Lung (tissue), 12 donors: ENCODE measurements around the gene PXMP4. TPM values are rescaled to one million over a fixed set of nuclear protein-coding genes. Genes with fewer than 3 reads are reported as not detected.
A peak's percentile ranks its signal among the peaks of the same experiment; 100 is the strongest.

ENCODE experiments used
- ATAC-seq: fragments of 200-7000 bp; cut with Tn5 transposase; one replicate; pipeline ENCODE4 v1.9.1; 2020; ENCODE audit warnings: moderate number of reproducible peaks; ENCODE audit not compliant: insufficient read depth, low FRiP score
- DNase-seq, 3 donors: peaks; one replicate each; pipeline ENCODE4 v3.0.0-alpha.2; 2013 to 2017
- H3K27ac ChIP-seq, 2 donors: one replicate each; pipeline ENCODE4 v1.5.1; 2013; ENCODE audit warnings: mild to moderate bottlenecking in 2 of 2, moderate library complexity in 2 of 2, control low read depth in 1 of 2, inconsistent platforms in 1 of 2, low read depth in 1 of 2, low read length in 1 of 2
- H3K27me3 ChIP-seq, 3 donors: one replicate each; pipeline ENCODE4 v1.5.1; 2013; ENCODE audit warnings: low read length in 2 of 3; ENCODE audit not compliant: control insufficient read depth in 3 of 3, insufficient read depth in 3 of 3
- H3K36me3 ChIP-seq, 4 donors: one replicate each; pipeline ENCODE4 v1.5.1; 2013; ENCODE audit warnings: low read length in 4 of 4, mild to moderate bottlenecking in 1 of 4, moderate library complexity in 1 of 4; ENCODE audit not compliant: control insufficient read depth in 4 of 4, insufficient read depth in 4 of 4
- H3K4me1 ChIP-seq, 5 donors: one replicate each; pipeline ENCODE4 v1.5.1; 2013; ENCODE audit warnings: low read length in 5 of 5, mild to moderate bottlenecking in 2 of 5, moderate library complexity in 1 of 5; ENCODE audit not compliant: control insufficient read depth in 5 of 5, insufficient read depth in 5 of 5
- H3K4me3 ChIP-seq: one replicate; pipeline ENCODE4 v1.5.1; 2013; ENCODE audit warnings: mild to moderate bottlenecking, control low read depth, moderate library complexity
- H3K9ac ChIP-seq, 2 donors: one replicate each; pipeline ENCODE4 v1.5.1; 2013; ENCODE audit warnings: low read length in 2 of 2, control low read depth in 1 of 2; ENCODE audit not compliant: insufficient read depth in 1 of 2
- H3K9me3 ChIP-seq, 4 donors: one replicate each; pipeline ENCODE4 v1.5.1; 2013; ENCODE audit warnings: low read length in 3 of 4, mild to moderate bottlenecking in 1 of 4, moderate library complexity in 1 of 4; ENCODE audit not compliant: control insufficient read depth in 4 of 4, insufficient read depth in 3 of 4
- CTCF ChIP-seq: IDR thresholded peaks from 2 replicates; pipeline ENCODE4 v1.5.1; 2012; ENCODE audit warnings: mild to moderate bottlenecking; ENCODE audit errors: control extremely low read depth, extremely low read depth
- WGBS, 2 donors: extraction: QIAGEN DNeasy Blood & Tissue Kit; methylation state at CpG; one replicate each; pipeline ENCODE4 v1.1.7; 2013; 5-methylcytosine and 5-hydroxymethylcytosine counted together
- polyA plus RNA-seq, 2 donors: library from polyadenylated mRNA; stranded (reverse); fragments of 200-250 nt; gene quantifications; one replicate each; pipeline ENCODE4 v1.2.1, GENCODE V29; 2013
- total RNA-seq, 2 donors: library from RNA; depleted of rRNA in 1 of 2; stranded (reverse); fragments of >200 nt in 1 of 2; gene quantifications; one replicate each; pipeline ENCODE4 v1.2.1, GENCODE V29; 2014 to 2021
- donor health status: control.
- donor health status: control.
- donor health status: Bipolar disorder and iron deficiency.
- donor health status: healthy.
- donor health status: DM: yes; HTN: yes; CAD: no.

PXMP4 gene
- total and polyA plus RNA-seq, 4 donors: 10.2 to 36.8 (median 26.8) TPM

DNA sequence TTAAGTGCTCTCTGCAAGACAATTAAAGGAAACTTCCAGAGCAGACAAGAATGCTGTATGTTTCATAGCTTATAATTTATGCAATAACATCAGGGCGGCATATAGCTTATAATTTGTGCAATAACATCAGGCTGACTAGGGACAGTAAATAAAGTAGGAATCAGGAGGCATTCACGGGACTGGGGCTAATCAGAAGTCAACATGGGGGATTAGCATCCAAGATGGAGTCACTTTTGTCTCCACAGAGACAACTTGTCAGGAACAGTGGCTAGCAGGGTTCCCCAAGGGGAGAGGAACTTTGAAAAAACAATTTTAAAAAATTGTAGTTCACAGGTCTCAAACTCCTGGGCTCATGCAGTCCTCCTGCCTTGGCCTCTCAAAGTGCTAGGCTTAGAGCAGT, 8.4 kb upstream of the PXMP4 start:
- H3K27me3 ChIP-seq: no peaks in the 10 kb centered on the region
- no peak overlapping the region for H3K27ac ChIP-seq
- H3K9ac ChIP-seq: no peak overlapping the region
- DNase-seq (no peak), ATAC-seq (no peak)
- 83 to 86% methylated on average over 2 of the region's 2 CpGs for WGBS, 2 donors
- H3K36me3 ChIP-seq: no peaks in the 10 kb centered on the region
- H3K9me3 ChIP-seq: no peaks in the 10 kb centered on the region
- H3K4me1 ChIP-seq: peaks cover 0 to 10% (median 7%) of the 10 kb centered on the region in 5 donors
- H3K4me3 ChIP-seq: no peak overlapping the region
- TF ChIP-seq CTCF: no peak

- H3K9ac ChIP-seq: no peak overlapping the region
- no peak for DNase-seq
- no peak overlapping the region for H3K4me3 ChIP-seq
- no peak for ATAC-seq
- H3K4me1 ChIP-seq: peaks cover 0 to 7% (median 5%) of the 10 kb centered on the region in 5 donors
- no peak overlapping the region for H3K27ac ChIP-seq
- no peaks in the 10 kb centered on the region for H3K36me3 ChIP-seq
- 94 to 97% methylated on average over 3 of the region's 3 CpGs for WGBS, 2 donors
- H3K27me3 ChIP-seq: no peaks in the 10 kb centered on the region
- no peaks in the 10 kb centered on the region for H3K9me3 ChIP-seq
- no peak for TF ChIP-seq CTCF
Observed at GRCh38 chr20:33727806-33728205, 7.7 kb upstream of the PXMP4 start.

- H3K9ac ChIP-seq: no peak overlapping the region
- H3K9me3 ChIP-seq: no peaks in the 10 kb centered on the region
- no peak for TF ChIP-seq CTCF
- 93 to 97% methylated on average over 5 of the region's 5 CpGs for WGBS, 2 donors
- H3K27ac ChIP-seq: no peak overlapping the region
- no peaks in the 10 kb centered on the region for H3K36me3 ChIP-seq
- no peak overlapping the region for H3K4me3 ChIP-seq
- no peaks in the 10 kb centered on the region for H3K27me3 ChIP-seq
- peaks cover 0 to 5% (median 0%) of the 10 kb centered on the region in 5 donors for H3K4me1 ChIP-seq
- no peak for DNase-seq
- ATAC-seq: no peak
Observed at GRCh38 chr20:33727115-33727479, 7.0 kb upstream of the PXMP4 start.

DNA sequence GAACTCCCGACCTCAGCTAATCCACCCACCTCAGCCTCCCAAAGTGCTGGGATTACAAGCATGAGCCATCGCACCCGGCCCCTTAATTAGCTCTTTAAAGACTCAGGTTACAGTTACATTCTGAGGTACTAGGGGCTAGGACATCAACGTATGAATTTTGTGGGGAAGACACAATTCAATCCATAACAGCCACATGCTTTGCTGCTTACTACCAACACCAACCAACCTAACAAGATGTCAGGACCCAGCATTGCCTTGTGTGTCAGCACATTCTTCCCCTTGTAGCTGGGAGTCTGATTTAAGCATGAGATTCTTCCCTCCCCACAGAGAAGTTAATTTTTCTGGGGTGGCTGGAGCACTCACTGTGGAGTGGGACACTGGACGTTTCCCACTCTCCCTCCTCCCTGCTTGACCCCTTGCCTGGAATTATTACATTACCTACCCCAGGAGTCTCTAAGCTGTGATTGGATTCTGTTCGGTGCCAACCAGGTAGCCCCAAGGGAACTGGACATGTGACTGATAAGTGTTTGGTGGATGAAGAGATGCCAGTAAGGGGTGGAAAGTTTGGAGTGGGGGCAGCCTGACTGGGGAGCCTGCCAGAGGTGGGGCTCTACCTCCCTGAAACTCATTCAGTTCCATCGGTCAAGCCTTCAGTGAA, 5.6 kb upstream of the PXMP4 start:
- no peak for TF ChIP-seq CTCF
- H3K9ac ChIP-seq: no peak overlapping the region
- H3K4me1 ChIP-seq: no peaks in the 10 kb centered on the region
- 71 to 82% methylated on average over 7 of the region's 7 CpGs for WGBS, 2 donors
- peak overlapping the region in 1 of 2 donors; percentile 45 for H3K27ac ChIP-seq
- H3K4me3 ChIP-seq: no peak overlapping the region
- H3K9me3 ChIP-seq: no peaks in the 10 kb centered on the region
- ATAC-seq (no peak), DNase-seq (no peak)
- no peaks in the 10 kb centered on the region for H3K27me3 ChIP-seq
- H3K36me3 ChIP-seq: no peaks in the 10 kb centered on the region
